ENCODE results near the gene PLD6.

PLD6 gene

GRCh38 chr17:17223736-17224135 lies 17.6 kb upstream of the PLD6 start:
- DNase-seq (ENCODE audit: low read depth, low spot score), result no peak
- no peak overlapping the region for H3K4me3 ChIP-seq (ENCODE audit: low read depth, low read length)
- no peak for TF ChIP-seq CTCF (IDR thresholded peaks at IDR 0.05; ENCODE audit: insufficient read depth, low read length, missing control alignments)
- CTCF ChIA-PET, result interaction anchor here (0.7 to 1.3 kb wide), 2 partner anchors 15 to 232 kb away, joined by 3 read pairs; no protein-coding TSS in a partner anchor
- POLR2A ChIA-PET, result interaction anchor here (1.2 kb wide), 1 partner anchor 13 kb away, joined by 3 read pairs; the partner anchor contains the start of gene FLCN

- H3K4me3 ChIP-seq (ENCODE audit: low read depth, low read length), result no peak overlapping the region
- DNase-seq (ENCODE audit: low read depth, low spot score), result no peak
- ChIA-PET POLR2A (no interaction called here), CTCF (interaction anchor here (0.8 to 0.9 kb wide), 2 partner anchors 11 to 224 kb away, joined by 3 read pairs; no protein-coding TSS in a partner anchor)
- TF ChIP-seq CTCF (IDR thresholded peaks at IDR 0.05; ENCODE audit: insufficient read depth, low read length, missing control alignments), result no peak
Measured at GRCh38 chr17:17221329-17221728, 15.2 kb upstream of the PLD6 start.

GRCh38 chr17:17220529-17220928 lies 14.4 kb upstream of the PLD6 start:
- ChIA-PET POLR2A (no interaction called here), CTCF (interaction anchor here (0.8 kb wide), 1 partner anchor 11 kb away, joined by 3 read pairs; no protein-coding TSS in a partner anchor)

GRCh38 chr17:17217995-17218394 lies 11.9 kb upstream of the PLD6 start:
- CTCF ChIA-PET, result interaction anchor here (1.4 kb wide), 2 partner anchors 18 to 224 kb away, joined by 3 read pairs; no protein-coding TSS in a partner anchor
- no peak overlapping the region for H3K4me3 ChIP-seq (ENCODE audit: low read depth, low read length)
- POLR2A ChIA-PET, result no interaction called here
- DNase-seq (ENCODE audit: low read depth, low spot score), result no peak
- TF ChIP-seq CTCF (IDR thresholded peaks at IDR 0.05; ENCODE audit: insufficient read depth, low read length, missing control alignments), result no peak

More at GRCh38 chr17:17220529-17220928, 14.4 kb upstream of the PLD6 start:
- H3K4me3 ChIP-seq (ENCODE audit: low read depth, low read length), result no peak overlapping the region
- no peak for DNase-seq (ENCODE audit: low read depth, low spot score)
- no peak for TF ChIP-seq CTCF (IDR thresholded peaks at IDR 0.05; ENCODE audit: insufficient read depth, low read length, missing control alignments)

- no peak for DNase-seq (ENCODE audit: low read depth, low spot score)
- no peak for TF ChIP-seq CTCF (IDR thresholded peaks at IDR 0.05; ENCODE audit: insufficient read depth, low read length, missing control alignments)
- ChIA-PET POLR2A (no interaction called here), CTCF (interaction anchor here (0.9 to 1.4 kb wide), 2 partner anchors 19 to 219 kb away, joined by 3 read pairs; no protein-coding TSS in a partner anchor)
- H3K4me3 ChIP-seq (ENCODE audit: low read depth, low read length), result no peak overlapping the region
Measured at GRCh38 chr17:17216776-17217175, 10.6 kb upstream of the PLD6 start.

- TF ChIP-seq CTCF (IDR thresholded peaks at IDR 0.05; ENCODE audit: insufficient read depth, low read length, missing control alignments), result no peak
- ChIA-PET POLR2A (no interaction called here), CTCF (no interaction called here)
- no peak for DNase-seq (ENCODE audit: low read depth, low spot score)
- H3K4me3 ChIP-seq (ENCODE audit: low read depth, low read length), result no peak overlapping the region
Measured at GRCh38 chr17:17216236-17216635, 10.1 kb upstream of the PLD6 start.
